Activated T-helper 1 cell treated with anti-CD3 and anti-CD28 coated beads, Interleukin-2, amount 50 U/mL, for 16 hours (primary cell): ENCODE data around the gene VIT.

Experiments
- DNase-seq, 2 donors: peaks; one replicate each; pipeline ENCODE4 v3.0.0-alpha.2; 2020; ENCODE audit warnings: low read depth in 1 of 2, low spot score in 1 of 2

VIT gene

GRCh38 chr2:36708041-36708741 is 11.7 kb downstream of the VIT start:
- no peak for DNase-seq

- no peak for DNase-seq
These were observed 14.5 kb downstream of the VIT start for GRCh38 chr2:36710858-36711515.

- no peak for DNase-seq
These were observed 15.3 kb downstream of the VIT start for GRCh38 chr2:36711741-36712314.

GRCh38 chr2:36713310-36713709 is 16.8 kb downstream of the VIT start:
- DNase-seq: no peak

GRCh38 chr2:36716111-36716510 is 19.6 kb downstream of the VIT start:
- DNase-seq: no peak

GRCh38 chr2:36717603-36718266 is 21.2 kb downstream of the VIT start:
- DNase-seq: no peak

GRCh38 chr2:36727550-36727949 is 31.0 kb downstream of the VIT start:
- DNase-seq: no peak

- DNase-seq: no peak
These were observed 32.6 kb downstream of the VIT start for GRCh38 chr2:36729067-36729466.

- DNase-seq: no peak
These were observed 35.6 kb downstream of the VIT start for GRCh38 chr2:36731941-36732672.

GRCh38 chr2:36732673-36733036 is 36.1 kb downstream of the VIT start:
- no peak for DNase-seq

- no peak for DNase-seq
These were observed 36.7 kb downstream of the VIT start for GRCh38 chr2:36733215-36733614.

- no peak for DNase-seq
These were observed 37.8 kb downstream of the VIT start for GRCh38 chr2:36734304-36734703.

- no peak for DNase-seq
These were observed 40.7 kb downstream of the VIT start for GRCh38 chr2:36737131-36737750.

- DNase-seq: no peak
These were observed 43.6 kb downstream of the VIT start for GRCh38 chr2:36740061-36740460.

GRCh38 chr2:36741188-36741837 is 44.8 kb downstream of the VIT start:
- no peak for DNase-seq

- DNase-seq: no peak
These were observed 47.4 kb downstream of the VIT start for GRCh38 chr2:36743954-36744353.

GRCh38 chr2:36748166-36748565 is 51.7 kb downstream of the VIT start:
- DNase-seq: no peak

- DNase-seq: no peak
These were observed 53.6 kb downstream of the VIT start for GRCh38 chr2:36750101-36750500.

GRCh38 chr2:36753706-36754221 is 57.3 kb downstream of the VIT start:
- DNase-seq: no peak

GRCh38 chr2:36754578-36754977 is 58.1 kb downstream of the VIT start:
- no peak for DNase-seq
